Inferior parietal cortex (tissue), 1 donor: Measurements from ENCODE around the gene DNHD1.

Source experiments
- DNase-seq: peaks from one replicate; pipeline ENCODE4 v3.0.0-alpha.2; 2016; ENCODE audit errors: extremely low spot score

DNHD1 gene

GRCh38 chr11:6563667-6564066 is 66.6 kb downstream of the DNHD1 start:
- no peak for DNase-seq

GRCh38 chr11:6565325-6565724 is 68.2 kb downstream of the DNHD1 start:
- no peak for DNase-seq

GRCh38 chr11:6565988-6566703 is 69.1 kb downstream of the DNHD1 start:
- no peak for DNase-seq

- no peak for DNase-seq
These were observed 69.8 kb downstream of the DNHD1 start for GRCh38 chr11:6566704-6567370.

GRCh38 chr11:6567371-6567745 is 70.3 kb downstream of the DNHD1 start:
- no peak for DNase-seq

- DNase-seq, result peak; percentile 65
These were observed 71.3 kb downstream of the DNHD1 start for GRCh38 chr11:6568191-6568918.

- DNase-seq, result no peak
These were observed 72.6 kb downstream of the DNHD1 start for GRCh38 chr11:6569706-6570105.

- no peak for DNase-seq
These were observed 73.8 kb downstream of the DNHD1 start for GRCh38 chr11:6570691-6571427.

GRCh38 chr11:6571434-6572008 is 74.4 kb downstream of the DNHD1 start:
- no peak for DNase-seq

GRCh38 chr11:6572215-6572614 is 75.1 kb downstream of the DNHD1 start:
- no peak for DNase-seq

- no peak for DNase-seq
These were observed 78.0 kb downstream of the DNHD1 start for GRCh38 chr11:6574816-6575715.

GRCh38 chr11:6576471-6577373 is 79.6 kb downstream of the DNHD1 start:
- peak; percentile 91 for DNase-seq

- DNase-seq, result no peak
These were observed 81.1 kb downstream of the DNHD1 start for GRCh38 chr11:6578134-6578533.

- no peak for DNase-seq
These were observed 82.6 kb downstream of the DNHD1 start for GRCh38 chr11:6579681-6580080.

GRCh38 chr11:6583584-6583983 is 86.5 kb downstream of the DNHD1 start:
- DNase-seq, result no peak

- DNase-seq, result no peak
These were observed 87.4 kb downstream of the DNHD1 start for GRCh38 chr11:6584528-6584927.

- no peak for DNase-seq
These were observed 89.6 kb downstream of the DNHD1 start for GRCh38 chr11:6586434-6587359.

GRCh38 chr11:6587360-6587953 is 90.4 kb downstream of the DNHD1 start:
- no peak for DNase-seq
